HG03354 (cell line): Measurements from ENCODE around the gene MRPS18B.
A peak's percentile ranks its signal among the peaks of the same experiment; 100 is the strongest.

Experiments used
- ATAC-seq: cut with Tn5 transposase; IDR thresholded peaks from one replicate; pipeline ENCODE4 v1.9.1; 2021; ENCODE audit warnings: mild to moderate bottlenecking; ENCODE audit not compliant: unreplicated experiment, poor library complexity, severe bottlenecking

MRPS18B gene

GRCh38 chr6:30670760-30671527 lies 53.3 kb downstream of the MRPS18B start:
- no peak for ATAC-seq

- peak; percentile 75 for ATAC-seq
Observed at GRCh38 chr6:30672445-30673253, 55.0 kb downstream of the MRPS18B start, which contains the start of gene DHX16. Gene DHX16, minus strand, starts transcription at chr6:30673006. Its CDS starts 165 bp downstream, at chr6:30672841.
